HepG2 (cell line): Measurements from ENCODE around the gene IGFLR1. TPM values are rescaled to one million over a fixed set of nuclear protein-coding genes. Genes with fewer than 3 reads are reported as not detected.

ENCODE experiments used
- ATAC-seq: fragments of 200-7000 bp; cut with Tn5 transposase; 3 replicates; pipeline ENCODE4 v1.9.1; 2020; ENCODE audit warnings: mild to moderate bottlenecking, moderate library complexity
- BruUV-seq: library from RNA; stranded (reverse); fragments of 400-500 nt; replicated peaks from 2 replicates; lab custom pipeline; 2021; lab: Mats Ljungman, UMichigan
- CTCF ChIA-PET: fragments of 300-600 bp; formaldehyde crosslinking; extraction: SDS; loops from one replicate; lab custom pipeline; 2021; ENCODE audit warnings: low total read pairs, inconsistent platforms, low intra/inter-chr PET ratio; lab: Yijun Ruan, JAX
- POLR2A ChIA-PET: fragments of 350-600 bp; sonication (Branson Sonifier 250); formaldehyde crosslinking; loops from one replicate; lab custom pipeline; 2020; ENCODE audit warnings: antibody characterized with exemption, inconsistent platforms; lab: Yijun Ruan, JAX
- DNase-seq: peaks from one replicate; pipeline ENCODE4 v3.0.0-alpha.2; 2015; ENCODE audit warnings: low spot score
- FAIRE-seq: peaks from 3 replicates; lab custom pipeline; 2011; peaks lifted over from hg19 to GRCh38; lab: Jason Lieb, UNC
- H2AFZ ChIP-seq: one replicate; pipeline ENCODE4 v1.6.1; 2011; ENCODE audit warnings: low read length, inconsistent platforms
- H3K27ac ChIP-seq: fragments of 300-600 bp; 3 replicates; pipeline ENCODE4 v1.8.0; 2011; ENCODE audit warnings: mixed run types, mild to moderate bottlenecking, mixed read lengths, low read length, inconsistent platforms; ENCODE audit not compliant: insufficient read depth; ENCODE audit errors: extremely low read length
- H3K27me3 ChIP-seq, 2 experiments: fragments of 200-600 bp in 1 of 2; 2 replicates in 1 of 2; 3 replicates in 1 of 2; pipeline versions ENCODE4 v1.6.0 to v1.8.0; 2011; ENCODE audit warnings: low read length in 2 of 2, mild to moderate bottlenecking in 2 of 2, moderate library complexity in 2 of 2, inconsistent platforms in 1 of 2; ENCODE audit not compliant: insufficient read depth in 2 of 2, control insufficient read depth in 1 of 2
- H3K36me3 ChIP-seq, 2 experiments: fragments of 200-600 bp in 1 of 2; replicated peaks in 1 of 2; 2 replicates in 1 of 2; 3 replicates in 1 of 2; pipeline versions ENCODE4 v1.5.1 to v1.8.0; 2011; ENCODE audit warnings: low read length in 2 of 2, inconsistent platforms in 1 of 2; ENCODE audit not compliant: insufficient read depth in 2 of 2, control insufficient read depth in 1 of 2
- H3K4me1 ChIP-seq: 2 replicates; pipeline ENCODE4 v1.5.1; 2012; ENCODE audit warnings: low read length, inconsistent platforms; ENCODE audit not compliant: insufficient read depth
- H3K4me2 ChIP-seq: 2 replicates; pipeline ENCODE4 v1.6.0; 2011; ENCODE audit warnings: low read depth, low read length, inconsistent platforms
- H3K4me3 ChIP-seq, 3 experiments: fragments of 200-600 bp in 1 of 3; sonication (generic), shearing (Covaris generic) in 1 of 3; replicated peaks in 1 of 3; 2 replicates each; pipeline ENCODE4 v1.5.1; 2011 to 2016; ENCODE audit warnings: low read length in 3 of 3, inconsistent platforms in 2 of 3, low read depth in 2 of 3, mild to moderate bottlenecking in 2 of 3, control low read depth in 1 of 3, mixed read lengths in 1 of 3; ENCODE audit not compliant: insufficient read depth in 1 of 3
- H3K79me2 ChIP-seq: one replicate; pipeline ENCODE4 v1.6.1; 2011; ENCODE audit warnings: low read length, inconsistent platforms; ENCODE audit not compliant: insufficient read depth
- H3K9ac ChIP-seq: 2 replicates; pipeline ENCODE4 v1.6.0; 2011; ENCODE audit warnings: mild to moderate bottlenecking, low read depth, low read length, inconsistent platforms; ENCODE audit not compliant: insufficient read depth
- H3K9me3 ChIP-seq: 2 replicates; pipeline ENCODE4 v1.5.1; 2012; ENCODE audit warnings: mild to moderate bottlenecking, low read length
- H4K20me1 ChIP-seq: 2 replicates; pipeline ENCODE4 v1.6.0; 2011; ENCODE audit warnings: inconsistent platforms, mild to moderate bottlenecking, low read length, moderate library complexity; ENCODE audit not compliant: insufficient read depth
- FOXA1 ChIP-seq, 2 experiments: fragments of 450-650 bp in 1 of 2; sonication (generic) in 1 of 2; formaldehyde crosslinking in 1 of 2; IDR thresholded peaks; 2 replicates each; pipeline versions ENCODE4 v1.4.0 to v1.6.1; 2016 to 2020; ENCODE audit warnings: missing genetic modification reagents in 1 of 2
- HNRNPH1 ChIP-seq: fragments of 200-400 bp; formaldehyde crosslinking; optimal IDR thresholded peaks from 2 replicates; pipeline ENCODE3; 2017; ENCODE audit warnings: mild to moderate bottlenecking, low read depth, low read length
- MED1 ChIP-seq: sonication (generic); formaldehyde crosslinking; IDR thresholded peaks from 2 replicates; pipeline ENCODE4 v1.4.0; 2020; ENCODE audit warnings: missing genetic modification reagents
- PRMT3 ChIP-seq: sonication (generic); formaldehyde crosslinking; IDR thresholded peaks from 2 replicates; pipeline ENCODE4 v1.8.1; 2022; ENCODE audit warnings: low read depth, mild to moderate bottlenecking, moderate library complexity, missing genetic modification reagents, borderline replicate concordance
- REL ChIP-seq: sonication (generic); formaldehyde crosslinking; conservative IDR thresholded peaks from 2 replicates; pipeline ENCODE4 v1.8.0; 2022; ENCODE audit warnings: mild to moderate bottlenecking, missing genetic modification reagents, moderate library complexity
- SOX5 ChIP-seq: IDR thresholded peaks from 2 replicates; pipeline ENCODE4 v1.6.1; 2016; ENCODE audit warnings: borderline replicate concordance
- ZNF224 ChIP-seq: sonication (generic); formaldehyde crosslinking; IDR thresholded peaks from 2 replicates; pipeline ENCODE4 v1.5.0; 2020; ENCODE audit warnings: mild to moderate bottlenecking, missing genetic modification reagents
- ZNF232 ChIP-seq: sonication (generic); formaldehyde crosslinking; IDR thresholded peaks from 2 replicates; pipeline ENCODE4 v1.4.0; 2020; ENCODE audit warnings: missing genetic modification reagents, borderline replicate concordance
- WGBS: methylation state at CpG from one replicate; pipeline ENCODE4 v1.1.6; 2017; ENCODE audit warnings: low lambda C conversion rate; 5-methylcytosine and 5-hydroxymethylcytosine counted together
- in situ Hi-C: cut with HindIII; loops from 2 replicates; pipeline ENCODE4 v1.10.0; 2017; ENCODE audit warnings: low pct_unique_long_range_greater_than_20kb; ENCODE audit not compliant: extremely low pct_ligation_motif_present
- intact Hi-C: fragments of 100-400 bp; cut with micrococcal nuclease; formaldehyde crosslinking; loops from one replicate; pipeline ENCODE4 v1.10.0; 2022; ENCODE audit not compliant: unreplicated experiment
- polyA plus RNA-seq, 8 experiments: library from polyadenylated mRNA; depleted of rRNA in 3 of 8; stranded (reverse) in 7 of 8; unstranded in 1 of 8; fragments of >200 nt; fragmentation: Illumina TruSeq in 4 of 8; extraction: Trizol in 4 of 8; gene quantifications; 2 replicates each; pipeline versions ENCODE4 v1.2.1 to v1.2.3, GENCODE V29; 2011 to 2016; ENCODE audit warnings: low read depth in 4 of 8, missing spikeins in 1 of 8, mixed read lengths in 1 of 8; ENCODE audit not compliant: insufficient read depth in 1 of 8
- total RNA-seq, 5 experiments: library from RNA; depleted of rRNA; stranded (reverse); fragments of >200 nt; fragmentation: Illumina TruSeq; extraction: Trizol; gene quantifications; 2 replicates each; pipeline ENCODE4 v1.2.3, GENCODE V29; 2016; ENCODE audit warnings: low read depth in 1 of 5
- TF ChIP-seq, protein P1 (sequence below): sonication (generic); formaldehyde crosslinking; IDR thresholded peaks from 2 replicates; pipeline ENCODE4 v1.4.0; 2020; ENCODE audit warnings: mild to moderate bottlenecking, missing genetic modification reagents
- TF ChIP-seq, protein P2 (sequence below): sonication (generic); formaldehyde crosslinking; IDR thresholded peaks from 2 replicates; pipeline ENCODE4 v1.9.0; 2021; ENCODE audit warnings: missing genetic modification reagents, borderline replicate concordance
- TF ChIP-seq, protein P3 (sequence below): sonication (generic); formaldehyde crosslinking; IDR thresholded peaks from 2 replicates; pipeline ENCODE4 v1.9.0; 2021; ENCODE audit warnings: missing genetic modification reagents, mild to moderate bottlenecking, borderline replicate concordance
- TF ChIP-seq, protein P4 (sequence below): fragments of 450-650 bp; IDR thresholded peaks from 2 replicates; pipeline ENCODE4 v1.6.1; 2017
- TF ChIP-seq, protein P5 (sequence below): sonication (generic); formaldehyde crosslinking; IDR thresholded peaks from 2 replicates; pipeline ENCODE4 v1.4.0; 2020; ENCODE audit warnings: missing genetic modification reagents

The IGFLR1 gene
- total and polyA plus RNA-seq, 2 of the 13 experiments (the other 11 are each of a cell fraction or from before 2014, with no cell fraction given): 5.4 to 8.9 TPM

DNA sequence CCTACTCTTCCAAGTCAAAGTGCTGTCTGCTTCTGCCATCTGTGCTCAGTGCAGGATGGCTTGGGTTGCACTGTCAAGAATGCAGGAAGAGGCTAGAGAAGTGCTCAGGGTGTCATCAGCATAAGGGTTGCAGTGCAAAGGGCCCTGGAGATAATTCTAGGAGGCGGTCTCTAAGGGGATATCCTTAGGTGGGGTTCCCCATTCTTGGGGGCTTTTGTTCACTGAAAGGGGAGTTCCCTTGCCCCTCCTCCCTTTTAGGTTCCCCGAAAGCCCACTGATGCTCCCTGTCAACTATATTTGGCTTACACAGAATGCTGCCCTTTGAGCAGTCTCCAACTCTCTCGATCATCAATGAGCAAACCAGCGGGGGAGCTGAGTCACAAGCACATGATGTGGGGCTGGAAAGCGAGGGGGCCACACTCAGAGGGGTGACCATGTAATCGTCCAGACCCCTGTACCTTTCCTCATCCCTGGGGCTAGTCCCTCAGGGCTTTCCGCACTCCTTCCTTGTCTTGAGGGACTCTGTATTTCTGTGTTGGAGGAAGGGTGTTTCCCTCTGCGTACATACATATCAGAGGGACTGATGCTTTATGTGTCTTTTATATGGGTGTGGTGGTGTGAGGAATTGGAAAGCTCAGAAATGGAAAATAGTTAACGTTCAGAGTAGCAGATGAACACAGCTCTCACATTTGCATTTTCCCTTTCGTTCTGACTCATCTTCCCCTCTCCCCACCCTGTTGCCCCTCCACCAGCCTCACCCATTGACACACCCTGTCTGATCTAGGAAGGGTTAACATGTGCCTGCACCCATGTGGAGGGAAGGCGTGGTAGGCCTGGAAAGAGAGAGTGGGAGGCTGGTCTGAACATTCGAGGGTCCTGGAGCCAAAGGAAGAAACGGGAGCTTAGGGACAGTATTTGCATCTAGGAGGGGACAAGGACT, 31.2 kb downstream of the IGFLR1 start (continued):
- TF ChIP-seq, protein P1, sequence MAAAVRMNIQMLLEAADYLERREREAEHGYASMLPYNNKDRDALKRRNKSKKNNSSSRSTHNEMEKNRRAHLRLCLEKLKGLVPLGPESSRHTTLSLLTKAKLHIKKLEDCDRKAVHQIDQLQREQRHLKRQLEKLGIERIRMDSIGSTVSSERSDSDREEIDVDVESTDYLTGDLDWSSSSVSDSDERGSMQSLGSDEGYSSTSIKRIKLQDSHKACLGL (CRISPR knock-in tag): no peak
- TF ChIP-seq ZNF232 (CRISPR knock-in tag) (no peak), PRMT3 (CRISPR knock-in tag) (no peak)
- TF ChIP-seq, protein P2, sequence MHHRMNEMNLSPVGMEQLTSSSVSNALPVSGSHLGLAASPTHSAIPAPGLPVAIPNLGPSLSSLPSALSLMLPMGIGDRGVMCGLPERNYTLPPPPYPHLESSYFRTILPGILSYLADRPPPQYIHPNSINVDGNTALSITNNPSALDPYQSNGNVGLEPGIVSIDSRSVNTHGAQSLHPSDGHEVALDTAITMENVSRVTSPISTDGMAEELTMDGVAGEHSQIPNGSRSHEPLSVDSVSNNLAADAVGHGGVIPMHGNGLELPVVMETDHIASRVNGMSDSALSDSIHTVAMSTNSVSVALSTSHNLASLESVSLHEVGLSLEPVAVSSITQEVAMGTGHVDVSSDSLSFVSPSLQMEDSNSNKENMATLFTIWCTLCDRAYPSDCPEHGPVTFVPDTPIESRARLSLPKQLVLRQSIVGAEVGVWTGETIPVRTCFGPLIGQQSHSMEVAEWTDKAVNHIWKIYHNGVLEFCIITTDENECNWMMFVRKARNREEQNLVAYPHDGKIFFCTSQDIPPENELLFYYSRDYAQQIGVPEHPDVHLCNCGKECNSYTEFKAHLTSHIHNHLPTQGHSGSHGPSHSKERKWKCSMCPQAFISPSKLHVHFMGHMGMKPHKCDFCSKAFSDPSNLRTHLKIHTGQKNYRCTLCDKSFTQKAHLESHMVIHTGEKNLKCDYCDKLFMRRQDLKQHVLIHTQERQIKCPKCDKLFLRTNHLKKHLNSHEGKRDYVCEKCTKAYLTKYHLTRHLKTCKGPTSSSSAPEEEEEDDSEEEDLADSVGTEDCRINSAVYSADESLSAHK (CRISPR knock-in tag): no peak

DNA sequence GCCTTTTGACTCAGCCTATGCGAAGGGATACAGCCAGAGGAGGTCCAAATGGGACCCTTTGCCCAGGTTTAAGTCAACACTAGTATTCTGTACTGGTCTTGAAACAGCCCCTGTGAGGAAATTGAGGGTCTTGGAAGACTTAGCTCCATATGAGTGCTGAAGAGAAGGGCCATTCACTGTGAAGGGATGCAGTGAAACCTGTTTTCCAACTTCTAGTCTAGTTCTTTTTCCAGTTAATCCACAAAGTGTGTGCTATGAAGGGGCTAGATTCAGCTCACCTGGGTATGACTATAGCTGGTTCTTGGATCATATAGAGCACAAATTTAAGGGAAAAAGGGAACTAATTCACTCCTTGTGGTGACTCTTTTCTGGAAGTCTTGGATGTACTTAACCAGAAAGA, 33.9 kb downstream of the IGFLR1 start:
- Histone ChIP-seq H2AFZ (no peak overlapping the region), H3K9me3 (no peaks in the 10 kb centered on the region), H3K79me2 (no peaks in the 10 kb centered on the region), H3K27me3 (no peaks in the 10 kb centered on the region; a peak in 1 of 5 replicates), H3K36me3 (no peaks in the 10 kb centered on the region), H3K9ac (no peak overlapping the region), H3K4me3 (no peak overlapping the region), H3K4me2 (no peak overlapping the region), H4K20me1 (no peaks in the 10 kb centered on the region), H3K27ac (no peak overlapping the region), H3K4me1 (0 out of 2 replicates have a peak, but pooled peaks cover under 1% of the 10 kb centered on the region)
- ATAC-seq: no peak
- no peak for DNase-seq
- CTCF ChIA-PET: interaction anchor here (1.1 kb wide), 1 partner anchor 153 kb away, joined by 3 read pairs; no protein-coding TSS in a partner anchor
- in situ Hi-C loops (no loop called here), intact Hi-C loops (no loop called here)
- no peak for FAIRE-seq
- 67% methylated on average over 1 of the region's 1 CpG for WGBS
- POLR2A ChIA-PET: no interaction called here
- no TSS peak for BruUV-seq
- TF ChIP-seq MED1: no peak
- TF ChIP-seq, protein P3, sequence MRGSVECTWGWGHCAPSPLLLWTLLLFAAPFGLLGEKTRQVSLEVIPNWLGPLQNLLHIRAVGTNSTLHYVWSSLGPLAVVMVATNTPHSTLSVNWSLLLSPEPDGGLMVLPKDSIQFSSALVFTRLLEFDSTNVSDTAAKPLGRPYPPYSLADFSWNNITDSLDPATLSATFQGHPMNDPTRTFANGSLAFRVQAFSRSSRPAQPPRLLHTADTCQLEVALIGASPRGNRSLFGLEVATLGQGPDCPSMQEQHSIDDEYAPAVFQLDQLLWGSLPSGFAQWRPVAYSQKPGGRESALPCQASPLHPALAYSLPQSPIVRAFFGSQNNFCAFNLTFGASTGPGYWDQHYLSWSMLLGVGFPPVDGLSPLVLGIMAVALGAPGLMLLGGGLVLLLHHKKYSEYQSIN (CRISPR knock-in tag): no peak
- no peak for TF ChIP-seq ZNF224
- TF ChIP-seq, protein P4, sequence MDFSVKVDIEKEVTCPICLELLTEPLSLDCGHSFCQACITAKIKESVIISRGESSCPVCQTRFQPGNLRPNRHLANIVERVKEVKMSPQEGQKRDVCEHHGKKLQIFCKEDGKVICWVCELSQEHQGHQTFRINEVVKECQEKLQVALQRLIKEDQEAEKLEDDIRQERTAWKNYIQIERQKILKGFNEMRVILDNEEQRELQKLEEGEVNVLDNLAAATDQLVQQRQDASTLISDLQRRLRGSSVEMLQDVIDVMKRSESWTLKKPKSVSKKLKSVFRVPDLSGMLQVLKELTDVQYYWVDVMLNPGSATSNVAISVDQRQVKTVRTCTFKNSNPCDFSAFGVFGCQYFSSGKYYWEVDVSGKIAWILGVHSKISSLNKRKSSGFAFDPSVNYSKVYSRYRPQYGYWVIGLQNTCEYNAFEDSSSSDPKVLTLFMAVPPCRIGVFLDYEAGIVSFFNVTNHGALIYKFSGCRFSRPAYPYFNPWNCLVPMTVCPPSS: no peak
- no peak for TF ChIP-seq HNRNPH1
- TF ChIP-seq, protein P5, sequence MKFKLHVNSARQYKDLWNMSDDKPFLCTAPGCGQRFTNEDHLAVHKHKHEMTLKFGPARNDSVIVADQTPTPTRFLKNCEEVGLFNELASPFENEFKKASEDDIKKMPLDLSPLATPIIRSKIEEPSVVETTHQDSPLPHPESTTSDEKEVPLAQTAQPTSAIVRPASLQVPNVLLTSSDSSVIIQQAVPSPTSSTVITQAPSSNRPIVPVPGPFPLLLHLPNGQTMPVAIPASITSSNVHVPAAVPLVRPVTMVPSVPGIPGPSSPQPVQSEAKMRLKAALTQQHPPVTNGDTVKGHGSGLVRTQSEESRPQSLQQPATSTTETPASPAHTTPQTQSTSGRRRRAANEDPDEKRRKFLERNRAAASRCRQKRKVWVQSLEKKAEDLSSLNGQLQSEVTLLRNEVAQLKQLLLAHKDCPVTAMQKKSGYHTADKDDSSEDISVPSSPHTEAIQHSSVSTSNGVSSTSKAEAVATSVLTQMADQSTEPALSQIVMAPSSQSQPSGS (CRISPR knock-in tag): no peak
- TF ChIP-seq FOXA1 (IDR thresholded peaks at IDR 0.05): no peak
- no peak for TF ChIP-seq FOXA1 (CRISPR knock-in tag; IDR thresholded peaks at IDR 0.05)
- no peak for TF ChIP-seq SOX5 (CRISPR knock-in tag)
- TF ChIP-seq REL (CRISPR knock-in tag): no peak
